GM04503 (cell line): Measurements from ENCODE around the gene MAPKAPK2.
A peak's percentile ranks its signal among the peaks of the same experiment; 100 is the strongest.

ENCODE experiments used
- DNase-seq: peaks from one replicate; pipeline ENCODE4 v3.0.0-alpha.2; 2012; ENCODE audit warnings: low read depth

MAPKAPK2 gene

DNA sequence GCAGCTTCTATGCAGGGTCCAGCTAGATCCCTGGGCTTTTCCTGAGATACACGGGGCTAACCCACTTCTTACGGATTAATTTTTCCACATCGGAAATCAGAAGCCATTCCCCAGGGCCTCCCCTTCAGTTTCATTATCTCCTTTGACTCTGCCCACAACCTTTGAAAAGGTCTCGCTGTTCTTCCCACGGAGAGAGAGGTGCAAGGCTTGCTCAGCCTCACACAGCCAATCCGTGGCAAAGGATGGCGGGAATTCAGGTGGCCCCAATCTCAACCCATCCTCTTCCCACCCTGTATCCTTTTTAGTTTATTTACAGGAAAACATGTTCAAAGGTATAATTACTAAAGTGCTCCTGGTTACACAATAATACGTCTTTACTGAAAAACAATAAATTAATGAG lies 702 bp upstream of the MAPKAPK2 start:
- DNase-seq, result no peak

DNA sequence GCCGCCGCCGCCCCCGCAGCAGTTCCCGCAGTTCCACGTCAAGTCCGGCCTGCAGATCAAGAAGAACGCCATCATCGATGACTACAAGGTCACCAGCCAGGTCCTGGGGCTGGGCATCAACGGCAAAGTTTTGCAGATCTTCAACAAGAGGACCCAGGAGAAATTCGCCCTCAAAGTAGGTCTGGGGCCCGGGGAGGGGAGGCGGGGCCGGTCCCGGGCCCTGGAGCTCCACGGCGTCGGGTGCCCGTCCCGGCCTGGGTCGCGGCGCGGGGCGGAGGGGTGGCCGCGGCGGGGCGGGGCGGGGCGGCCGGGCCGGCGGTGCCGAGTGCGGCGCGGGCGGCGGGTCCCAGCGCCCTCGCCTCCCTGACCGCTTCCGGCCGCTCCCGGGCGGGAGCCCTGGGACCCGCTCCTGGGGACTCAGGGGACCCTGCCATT lies 646 bp downstream of the MAPKAPK2 start:
- no peak for DNase-seq

DNA sequence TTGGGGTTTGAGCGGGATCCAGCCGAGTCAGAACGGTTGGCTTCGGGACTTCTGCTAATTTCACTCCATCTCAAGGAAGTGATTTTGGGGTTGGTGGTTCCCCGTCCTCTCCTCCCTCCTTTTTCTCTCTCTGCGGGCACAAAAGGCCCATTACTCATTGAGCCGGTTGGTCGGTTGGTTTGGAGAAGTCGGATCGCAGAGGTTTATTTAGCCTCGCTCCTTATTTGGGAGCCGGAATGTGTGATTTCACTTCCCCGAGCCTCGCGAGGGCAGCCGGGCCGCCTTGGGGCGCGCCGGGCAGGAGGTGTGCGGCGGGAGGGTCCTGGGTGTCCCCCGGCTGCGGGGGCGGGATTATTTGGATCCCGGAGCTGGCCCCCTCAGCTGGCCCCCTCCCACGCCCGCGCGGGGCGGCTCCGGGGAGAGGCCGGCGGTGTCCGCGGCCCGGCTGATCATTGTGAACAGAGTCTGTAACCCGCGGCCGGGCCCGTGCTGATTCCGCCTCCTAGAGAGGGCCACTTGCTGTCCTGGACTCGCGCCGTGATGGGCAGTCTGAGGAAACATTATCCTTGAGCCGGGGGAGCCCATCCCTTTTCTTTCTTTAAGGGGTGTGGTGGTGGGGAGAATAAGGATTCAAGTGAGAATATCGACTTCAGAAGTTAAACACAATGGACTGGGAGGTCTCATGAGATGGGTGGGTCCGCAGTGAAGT lies 1.2 kb downstream of the MAPKAPK2 start:
- DNase-seq, result peak; percentile 42

DNA sequence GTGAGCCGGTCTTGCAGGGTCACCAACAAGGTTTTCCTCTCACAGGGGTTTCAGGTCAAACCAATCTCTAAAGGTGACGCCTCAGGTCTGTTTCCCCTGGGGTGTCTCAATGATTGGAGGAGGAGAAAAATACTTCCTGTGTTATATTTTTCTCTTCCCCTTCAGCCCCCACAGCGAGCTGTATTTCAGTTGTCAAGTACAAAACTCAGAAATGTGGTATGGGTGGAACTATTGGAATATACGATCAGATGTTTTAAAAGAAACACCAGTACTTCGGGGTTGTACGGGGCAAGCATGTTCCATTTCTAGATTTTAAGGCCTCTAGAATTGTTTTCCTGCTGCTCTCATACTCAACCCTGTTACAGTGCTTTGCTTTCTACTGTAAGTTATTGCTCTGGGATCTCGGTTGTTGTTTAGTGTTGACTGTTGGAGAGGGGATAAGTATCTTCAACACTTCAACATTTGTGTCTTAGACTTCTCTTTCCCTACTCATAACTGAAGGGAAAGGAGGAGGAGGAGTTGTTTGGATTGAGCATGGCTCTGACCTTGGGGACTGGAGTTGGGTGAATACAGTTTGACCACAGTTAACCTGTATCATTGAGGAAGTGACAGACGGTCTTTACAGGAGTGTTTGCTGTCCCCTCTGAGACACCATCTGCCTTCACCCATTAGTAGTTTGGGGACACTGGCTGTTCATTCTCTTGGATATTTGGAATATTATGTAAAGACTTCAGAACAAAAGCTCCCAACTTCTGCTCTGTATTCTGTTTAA lies 2.0 kb downstream of the MAPKAPK2 start:
- no peak for DNase-seq

DNA sequence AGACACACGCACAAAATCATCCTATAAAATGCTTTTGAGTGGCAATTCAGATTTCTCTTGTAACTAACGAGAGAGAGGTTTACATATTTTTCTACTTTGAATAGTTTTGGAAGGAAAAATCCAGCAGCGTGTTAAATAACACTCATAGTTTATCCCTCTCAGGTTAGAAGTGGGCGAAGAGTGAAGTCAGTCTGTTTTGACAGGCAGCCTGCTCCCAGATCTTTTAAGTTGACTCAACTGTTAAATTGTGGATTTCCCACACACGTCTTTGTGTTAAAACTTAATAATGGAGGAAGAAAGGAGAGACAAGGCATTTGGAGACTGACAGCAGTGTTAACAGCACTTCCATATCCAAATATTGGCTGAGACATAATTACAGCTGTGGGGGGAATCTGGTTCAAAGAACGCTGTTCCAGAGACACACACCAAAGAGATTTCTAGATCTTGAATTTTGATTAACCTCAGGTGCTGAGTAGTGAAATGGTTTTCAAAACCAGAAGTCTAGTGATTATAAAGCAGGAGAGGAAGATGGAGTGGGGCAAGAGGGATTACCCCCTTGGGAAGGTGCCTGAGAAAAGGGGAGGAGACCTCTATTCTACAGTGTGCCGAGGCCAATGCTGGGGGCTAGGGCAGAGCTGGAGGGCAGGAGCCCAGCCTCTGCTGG lies 2.7 kb downstream of the MAPKAPK2 start:
- no peak for DNase-seq

DNA sequence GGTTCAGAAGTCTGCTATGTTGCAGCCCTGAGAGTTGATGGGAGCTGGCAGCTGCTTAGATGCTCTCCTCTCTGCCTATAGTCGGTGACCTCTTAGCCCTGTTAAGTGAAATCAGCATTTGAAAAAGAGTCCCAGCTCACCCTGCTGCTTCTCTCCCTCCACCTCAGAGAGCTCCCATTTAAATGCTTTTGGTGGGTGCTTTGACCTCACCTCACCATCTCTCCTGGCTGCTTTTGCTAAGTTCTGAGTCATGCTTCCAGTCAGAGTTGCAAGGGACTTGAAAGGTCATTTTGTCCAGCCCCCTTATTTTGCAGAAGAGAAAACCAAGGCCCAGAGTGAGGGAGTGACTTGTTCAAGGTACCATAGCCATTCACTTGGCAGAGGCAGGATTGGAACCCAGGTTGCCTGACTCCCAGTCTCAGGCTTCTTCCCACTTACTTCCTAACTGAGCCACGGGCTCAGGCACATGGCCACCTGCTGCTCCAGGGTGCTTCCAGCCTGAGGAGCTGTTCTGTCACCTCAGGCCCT lies 3.3 kb downstream of the MAPKAPK2 start:
- DNase-seq, result no peak

DNA sequence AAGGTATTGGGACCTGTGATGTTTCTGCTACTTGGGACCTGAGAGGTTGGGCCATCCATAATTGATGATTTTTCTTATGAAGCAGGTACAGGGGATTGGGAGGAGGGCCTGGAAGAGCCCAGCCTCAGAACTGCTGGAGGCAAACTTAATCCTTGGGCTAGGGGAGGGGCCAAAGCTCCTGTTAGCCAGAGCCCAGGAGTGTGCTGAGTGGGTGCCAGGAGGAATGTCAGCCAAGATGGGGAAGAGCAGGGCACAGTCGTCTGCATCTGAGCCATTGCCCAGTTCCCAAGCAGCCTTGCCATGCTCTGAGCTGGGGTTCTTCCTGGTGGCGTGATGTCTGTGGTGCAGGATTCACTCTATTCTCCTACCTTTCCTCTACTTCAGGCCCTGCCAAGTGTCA lies 5.8 kb downstream of the MAPKAPK2 start:
- no peak for DNase-seq

DNA sequence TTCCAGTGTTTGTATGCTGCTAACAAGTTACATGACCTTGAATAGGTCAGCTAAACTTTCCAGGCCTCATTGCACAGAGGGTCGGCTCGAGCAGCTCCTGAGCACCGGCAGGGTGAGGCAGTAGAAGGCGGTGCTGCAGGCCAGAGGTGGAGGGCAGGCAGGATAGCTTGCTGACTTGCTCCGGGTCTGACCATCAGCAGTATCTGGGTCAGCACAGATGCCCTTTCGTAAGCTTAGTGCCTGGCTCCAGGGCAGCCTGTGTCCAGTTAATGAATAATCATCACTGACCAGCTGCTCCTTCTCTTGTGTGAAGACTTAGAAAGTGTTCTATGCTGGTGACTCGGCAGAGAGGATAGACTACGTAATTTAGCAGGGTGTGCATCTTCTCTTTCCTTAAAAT lies 6.9 kb downstream of the MAPKAPK2 start:
- DNase-seq, result no peak

DNA sequence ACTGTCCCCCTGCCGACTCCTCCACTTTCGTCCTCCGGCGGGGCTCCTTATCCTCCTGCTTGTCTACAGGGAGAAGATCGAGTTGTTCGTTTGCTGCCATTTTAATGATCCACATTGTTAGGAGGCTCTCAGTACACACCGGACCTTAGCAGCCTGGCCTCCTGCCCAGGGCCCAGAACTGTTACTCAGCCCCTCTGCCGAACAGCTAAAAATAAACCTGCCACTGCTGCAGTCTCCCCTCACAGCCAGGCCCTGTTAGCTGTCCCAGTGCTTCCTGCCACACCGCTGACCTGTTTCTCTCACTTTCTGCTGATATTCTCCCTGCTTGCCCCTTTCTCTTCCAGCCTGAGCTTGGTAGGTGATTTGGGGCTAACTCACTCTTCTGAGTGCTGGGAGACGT lies 8.3 kb downstream of the MAPKAPK2 start:
- DNase-seq, result no peak

DNA sequence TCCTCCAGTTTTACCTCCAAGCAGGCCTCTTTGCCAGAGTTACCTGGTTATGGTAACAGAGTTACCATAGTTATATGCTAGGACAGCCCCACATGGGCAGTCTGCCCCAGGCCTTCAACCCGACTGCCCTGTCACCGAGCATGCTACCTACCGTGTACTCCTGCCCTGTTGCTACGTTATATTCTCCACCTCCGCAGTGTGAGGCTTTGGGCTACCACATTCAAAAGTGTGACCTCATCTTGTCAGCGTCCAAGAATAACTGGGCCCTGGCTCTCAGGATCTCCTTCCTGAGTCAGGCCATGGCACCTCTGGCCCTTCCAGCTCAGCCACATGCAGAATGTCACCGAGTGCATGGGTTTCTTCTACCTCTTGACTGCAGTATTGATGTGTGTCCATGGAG lies 8.9 kb downstream of the MAPKAPK2 start:
- no peak for DNase-seq

DNA sequence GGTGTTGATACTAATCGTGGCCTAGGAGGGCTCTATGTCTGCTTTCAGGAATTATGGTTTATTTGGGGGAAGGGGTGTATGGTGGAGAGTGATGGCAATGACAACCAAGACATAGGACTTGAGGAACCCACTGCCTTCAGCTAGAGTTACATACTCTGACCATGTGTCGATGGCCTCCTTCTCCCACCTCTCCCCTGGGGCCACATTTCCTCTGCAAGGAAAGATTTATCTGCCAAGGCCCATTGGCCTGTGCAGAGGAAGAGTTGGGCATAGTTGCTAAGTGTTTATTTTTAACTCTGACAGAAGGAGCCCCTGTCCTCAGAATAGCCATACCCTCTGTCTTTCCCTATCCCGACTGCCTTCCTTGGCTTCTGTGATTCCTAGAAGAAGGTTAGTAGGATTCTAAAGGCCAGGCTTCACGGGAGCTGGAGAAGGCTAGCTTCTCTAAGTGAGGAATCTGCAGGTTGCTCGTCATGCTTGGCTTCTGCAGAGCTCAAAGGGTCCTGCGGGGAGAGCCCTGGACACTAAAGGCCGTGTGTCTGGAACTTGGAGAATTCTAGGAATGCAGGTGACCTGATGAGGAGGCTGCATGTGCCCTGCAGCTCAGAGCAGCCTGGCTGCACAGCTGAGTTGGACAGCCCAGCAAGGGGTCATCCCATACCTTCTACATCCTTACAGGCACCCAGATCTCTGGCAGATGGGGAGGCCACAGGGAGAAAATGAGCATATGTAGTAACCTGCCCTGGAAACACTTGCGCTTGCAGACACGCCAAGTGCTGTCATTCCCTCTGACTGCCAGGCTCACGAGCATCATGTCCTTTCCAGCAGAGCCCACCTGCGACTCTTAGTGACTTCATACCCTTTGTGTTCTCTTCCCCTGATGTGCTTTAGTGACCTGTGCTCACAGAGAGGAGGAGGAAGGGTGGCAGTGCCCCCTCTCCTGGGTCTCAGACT lies 9.7 kb downstream of the MAPKAPK2 start:
- DNase-seq, result no peak

DNA sequence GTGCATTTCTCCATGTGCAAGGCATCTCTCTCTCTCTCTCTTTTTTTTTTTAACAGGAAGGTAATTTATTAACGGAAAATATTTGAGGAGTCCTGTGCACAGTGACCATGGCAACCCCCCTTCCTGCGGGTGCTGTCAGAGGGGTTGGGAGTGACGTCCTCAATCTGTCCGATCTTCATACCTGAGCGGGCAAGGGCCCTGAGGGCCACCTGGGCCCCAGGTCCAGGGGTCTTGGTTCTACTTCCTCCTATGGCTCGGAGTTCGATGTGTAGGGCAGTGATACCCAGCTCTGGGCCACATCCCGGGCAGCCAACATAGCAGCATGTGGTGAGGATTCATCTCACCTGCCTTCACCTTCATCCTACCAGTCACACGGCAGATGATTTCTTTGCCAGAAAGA lies 11.0 kb downstream of the MAPKAPK2 start:
- DNase-seq, result no peak

DNA sequence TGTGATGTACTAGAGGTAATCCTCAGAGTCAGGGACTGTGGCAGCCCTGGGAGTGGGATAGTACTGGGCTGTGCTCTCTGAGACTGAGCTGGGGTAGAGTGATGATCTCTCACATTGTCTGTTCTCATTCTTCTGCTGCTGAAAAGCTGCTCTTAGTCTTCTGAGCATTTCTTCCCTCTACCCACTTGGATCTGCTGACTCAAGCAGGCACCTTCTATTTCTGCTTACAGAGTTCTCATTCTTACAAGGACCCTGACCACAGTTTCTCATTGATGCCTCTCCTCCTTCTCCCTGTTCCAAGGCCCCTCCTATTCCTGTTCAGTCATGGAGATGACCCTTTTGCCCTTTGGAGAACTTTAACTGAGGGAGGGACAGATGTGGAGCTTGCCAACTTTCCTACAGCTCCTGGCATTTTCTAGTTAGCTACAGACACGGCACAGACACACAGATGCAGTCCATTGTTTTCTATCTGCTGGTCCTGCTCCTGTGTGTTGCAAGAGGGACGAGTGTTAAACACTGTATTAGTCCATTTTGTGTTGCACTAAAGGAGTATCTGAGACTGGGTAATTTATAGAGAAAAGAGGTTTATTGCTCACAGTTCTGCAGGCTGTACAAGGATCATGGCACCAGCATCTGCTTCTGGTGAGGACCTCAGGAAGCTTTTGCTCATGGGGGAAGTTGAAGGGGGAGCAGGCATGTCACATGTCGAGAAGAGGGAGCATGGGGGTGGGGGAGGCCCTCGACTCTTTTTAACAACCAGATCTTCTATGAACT lies 12.3 kb downstream of the MAPKAPK2 start:
- no peak for DNase-seq

DNA sequence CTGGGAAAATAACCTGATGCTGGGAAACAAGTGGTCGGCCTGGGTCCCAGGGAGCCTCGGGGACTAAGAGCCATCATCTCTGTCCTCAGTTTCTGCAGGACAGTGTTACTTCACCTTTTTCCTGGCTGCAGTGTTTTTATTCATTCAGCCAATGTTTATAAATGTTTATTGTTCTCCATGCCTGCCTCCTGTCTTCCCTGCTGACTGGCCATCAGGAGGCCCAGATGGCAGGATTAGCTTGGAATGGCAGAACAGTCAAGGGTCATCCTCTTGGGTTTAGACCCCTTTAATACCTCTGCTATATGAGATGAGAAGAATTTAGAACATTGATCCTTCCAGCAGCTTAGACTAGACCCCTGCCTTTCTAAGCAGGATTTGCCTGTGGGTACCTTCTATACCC lies 13.3 kb downstream of the MAPKAPK2 start:
- no peak for DNase-seq

DNA sequence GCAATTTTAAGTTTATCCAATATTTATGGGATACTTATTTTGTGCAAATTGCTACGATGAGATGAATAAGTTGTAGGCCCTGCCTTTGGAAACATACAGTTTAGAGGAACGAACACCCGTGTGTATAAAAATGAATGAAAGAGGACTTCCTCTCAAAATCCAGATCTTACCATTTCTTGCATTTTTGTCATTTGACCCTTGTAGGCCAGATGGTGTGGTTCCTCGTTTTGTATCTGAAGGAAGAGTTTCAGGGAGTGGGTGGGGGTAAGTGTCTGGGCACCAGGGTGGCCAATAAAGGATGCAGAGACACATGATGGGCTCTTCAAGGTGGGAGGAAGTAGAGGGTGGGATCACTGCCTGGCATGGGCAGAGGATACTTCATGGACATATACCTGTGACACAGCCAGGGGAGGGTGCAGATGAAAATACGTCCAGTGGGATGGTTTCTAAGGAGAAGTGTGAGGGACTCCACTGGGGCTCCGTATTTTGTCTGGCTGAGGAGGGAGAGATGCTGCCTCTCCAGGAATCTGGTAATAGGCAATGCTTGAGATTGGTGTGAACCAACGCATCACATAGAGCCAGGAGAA lies 14.4 kb downstream of the MAPKAPK2 start:
- no peak for DNase-seq

DNA sequence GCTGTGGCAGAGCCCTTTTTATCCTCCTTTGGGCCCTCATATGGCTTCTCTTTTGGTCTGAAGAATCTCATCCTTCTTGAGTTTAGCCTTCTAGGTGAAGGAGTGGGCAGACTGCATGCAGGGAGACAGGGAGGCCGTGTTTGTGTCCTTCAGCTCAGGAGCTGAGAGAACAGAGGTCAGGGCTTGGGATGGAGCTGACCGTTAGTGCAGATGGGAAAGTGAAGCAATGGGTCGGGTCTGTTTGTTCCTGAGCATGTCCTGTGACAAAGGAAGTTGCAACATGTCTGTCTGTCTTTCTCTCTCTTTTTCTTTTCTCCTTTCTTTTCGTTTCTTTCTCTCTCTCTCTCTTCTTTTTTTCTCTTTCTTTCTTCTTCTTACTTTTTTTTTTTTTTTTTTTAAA lies 14.9 kb downstream of the MAPKAPK2 start:
- no peak for DNase-seq

DNA sequence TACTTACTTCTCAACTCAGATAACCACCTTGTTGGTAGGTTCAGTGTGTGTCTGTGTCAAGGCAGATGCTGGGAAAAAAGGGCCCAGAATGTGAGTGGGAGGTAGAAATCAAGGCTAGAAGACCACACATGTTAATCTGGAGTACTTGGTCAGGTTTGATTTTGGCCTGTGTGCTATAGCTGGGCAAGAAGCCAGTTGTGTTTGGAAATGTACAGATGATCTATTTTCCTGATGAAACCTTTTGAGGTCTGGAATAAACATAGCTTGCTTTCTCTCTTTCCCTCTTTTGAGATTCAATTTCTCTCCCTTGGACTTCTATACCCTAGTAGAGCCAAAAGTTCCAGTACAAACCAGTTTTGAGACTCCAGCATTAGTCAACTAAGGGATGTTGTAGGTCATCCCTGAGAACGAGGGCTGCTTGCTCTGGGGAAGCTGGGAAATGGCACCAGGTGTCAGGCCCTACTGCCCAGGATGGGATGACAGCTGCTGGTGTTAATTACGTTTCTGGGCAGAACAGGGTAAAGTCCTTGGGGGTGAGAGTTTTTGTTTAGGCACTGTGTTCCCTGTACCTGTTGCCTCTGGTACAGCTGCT lies 15.8 kb downstream of the MAPKAPK2 start:
- DNase-seq, result no peak

DNA sequence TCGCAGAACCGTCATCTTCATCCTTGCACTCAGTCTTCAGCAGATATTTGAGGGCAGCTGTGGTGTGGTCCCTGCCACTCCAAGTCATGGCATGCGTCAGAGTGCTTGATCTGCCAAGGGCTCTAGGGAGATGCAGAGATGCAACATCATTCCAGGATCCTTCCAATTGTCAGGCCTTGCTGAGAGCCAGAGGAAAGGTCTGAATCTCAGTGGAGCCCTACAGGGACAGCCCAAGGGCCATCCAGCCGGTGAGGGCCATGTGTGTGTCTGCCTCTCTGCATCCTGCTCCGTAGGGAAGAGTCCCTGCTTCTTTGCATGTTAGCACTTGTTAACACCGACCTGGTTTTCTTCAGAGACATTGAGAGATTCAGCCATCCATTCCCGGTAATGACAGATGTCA lies 17.6 kb downstream of the MAPKAPK2 start:
- DNase-seq, result no peak

DNA sequence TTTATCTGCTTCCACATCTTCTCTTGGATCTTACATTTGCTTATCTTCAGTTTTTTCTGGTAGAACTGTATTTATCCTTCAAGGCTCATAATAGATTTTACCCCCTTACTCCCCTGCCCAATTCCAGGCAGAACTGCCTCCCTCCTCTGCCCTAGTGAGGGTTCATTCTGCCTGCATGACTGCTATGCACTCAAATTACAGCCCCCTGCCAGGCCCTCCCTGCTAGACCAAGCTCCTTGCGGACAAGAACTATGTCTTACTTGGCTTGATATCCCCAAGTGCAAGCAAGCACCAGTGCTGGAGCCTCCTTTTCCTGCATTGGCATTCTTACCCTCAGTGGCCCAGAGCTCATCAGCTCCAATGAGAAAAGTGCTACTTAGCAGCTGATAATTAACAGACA lies 18.1 kb downstream of the MAPKAPK2 start:
- DNase-seq, result no peak

DNA sequence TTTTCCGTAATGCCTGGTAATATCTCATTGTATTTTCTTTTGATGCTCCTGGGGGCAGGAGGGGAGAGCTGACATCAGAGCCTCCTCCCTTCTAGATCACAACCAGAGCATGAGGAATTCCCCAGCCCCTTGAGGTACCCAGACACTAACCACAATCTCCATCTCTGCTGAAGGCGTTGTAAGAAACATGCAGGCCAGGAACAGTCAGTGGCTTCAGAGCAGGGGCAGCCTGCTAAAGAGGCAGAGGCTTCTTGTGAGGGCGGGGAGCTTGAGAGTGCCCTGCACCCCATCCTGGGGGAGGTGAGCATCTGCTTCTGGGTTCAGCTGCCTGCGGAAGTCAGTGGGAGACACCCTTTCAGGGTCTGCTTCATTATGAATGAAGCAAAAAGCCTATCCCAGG lies 19.0 kb downstream of the MAPKAPK2 start:
- no peak for DNase-seq
